B cell (primary cell): ENCODE measurements around the gene RTN4RL2. TPM values are rescaled to one million over a fixed set of nuclear protein-coding genes. Genes with fewer than 3 reads are reported as not detected.

Experiments used
- ATAC-seq: fragments of 200-7000 bp; cut with Tn5 transposase; one replicate; pipeline ENCODE4 v1.10.0; 2021; ENCODE audit warnings: low read depth, mild to moderate bottlenecking, moderate number of reproducible peaks, moderate library complexity
- CTCF ChIA-PET: fragments of 350-600 bp; sonication (Branson Sonifier 250); formaldehyde crosslinking; loops from one replicate; lab custom pipeline; 2021; ENCODE audit warnings: antibody characterized with exemption, inconsistent platforms; lab: Charles Lee
- POLR2A ChIA-PET: fragments of 350-600 bp; sonication (Branson Sonifier 250); formaldehyde crosslinking; loops from one replicate; lab custom pipeline; 2021; ENCODE audit warnings: antibody characterized with exemption; lab: Charles Lee
- DNase-seq: peaks from one replicate; pipeline ENCODE4 v3.0.0; 2013
- H2AFZ ChIP-seq: 2 replicates; pipeline ENCODE4 v1.6.1; 2012; ENCODE audit warnings: mild to moderate bottlenecking, low read depth, low read length; ENCODE audit not compliant: insufficient read depth, poor library complexity, severe bottlenecking
- H3K27ac ChIP-seq, 2 donors: 1 replicate in 1 of 2; 2 replicates in 1 of 2; pipeline ENCODE4 v1.5.1; 2012 to 2013; ENCODE audit warnings: low read length in 2 of 2, mild to moderate bottlenecking in 2 of 2, moderate library complexity in 1 of 2
- H3K27me3 ChIP-seq, 4 experiments: fragments of 200-600 bp in 1 of 4; sonication (generic) in 1 of 4; replicated peaks in 1 of 4; 1 replicate in 2 of 4; 2 replicates in 2 of 4; pipeline versions ENCODE4 v1.6.1 to v1.7.0; 2013 to 2016; ENCODE audit warnings: low read length in 3 of 4, mild to moderate bottlenecking in 2 of 4, mixed read lengths in 1 of 4, moderate library complexity in 1 of 4; ENCODE audit not compliant: insufficient read depth in 4 of 4, control insufficient read depth in 3 of 4; ENCODE audit errors: control extremely low read depth in 1 of 4
- H3K36me3 ChIP-seq, 2 experiments: replicated peaks in 1 of 2; 1 replicate in 1 of 2; 2 replicates in 1 of 2; pipeline versions ENCODE4 v1.6.1 to v1.7.1; 2013; ENCODE audit warnings: low read length in 1 of 2; ENCODE audit not compliant: insufficient read depth in 2 of 2, control insufficient read depth in 1 of 2; ENCODE audit errors: control extremely low read depth in 1 of 2, extremely low read depth in 1 of 2
- H3K4me1 ChIP-seq, 2 donors: fragments of 200-600 bp in 1 of 2; sonication (generic) in 1 of 2; 1 replicate in 1 of 2; 2 replicates in 1 of 2; pipeline versions ENCODE4 v1.5.1 to v1.6.1; 2013 to 2017; ENCODE audit warnings: low read length in 2 of 2; ENCODE audit not compliant: control insufficient read depth in 2 of 2, insufficient read depth in 2 of 2
- H3K4me2 ChIP-seq: replicated peaks from 2 replicates; pipeline ENCODE3; 2012; ENCODE audit warnings: mild to moderate bottlenecking, low read depth, low read length; ENCODE audit not compliant: poor library complexity, severe bottlenecking
- H3K4me3 ChIP-seq, 5 experiments: fragments of 200-600 bp in 1 of 5; sonication (generic) in 1 of 5; 1 replicate in 3 of 5; 2 replicates in 2 of 5; pipeline versions ENCODE4 v1.5.1 to v1.7.0; 2011 to 2016; ENCODE audit warnings: low read length in 4 of 5, mild to moderate bottlenecking in 4 of 5, low read depth in 2 of 5, control low read depth in 1 of 5, moderate library complexity in 1 of 5; ENCODE audit not compliant: insufficient read depth in 1 of 5; ENCODE audit errors: control extremely low read depth in 1 of 5, extremely low read depth in 1 of 5
- H3K79me2 ChIP-seq: fragments of 200-600 bp; sonication (generic); one replicate; pipeline ENCODE4 v1.6.0; 2016; ENCODE audit warnings: low read length; ENCODE audit not compliant: control insufficient read depth, insufficient read depth
- H3K9ac ChIP-seq: fragments of 200-600 bp; sonication (generic); 2 replicates; pipeline ENCODE4 v1.6.1; 2017; ENCODE audit warnings: mild to moderate bottlenecking, low read length, moderate library complexity
- H3K9me3 ChIP-seq, 3 donors: one replicate each; pipeline versions ENCODE4 v1.6.1 to v1.7.1; 2013; ENCODE audit warnings: low read length in 2 of 3; ENCODE audit not compliant: control insufficient read depth in 2 of 3, insufficient read depth in 1 of 3; ENCODE audit errors: control extremely low read depth in 1 of 3
- H4K20me1 ChIP-seq: 2 replicates; pipeline ENCODE4 v1.6.0; 2012; ENCODE audit warnings: mild to moderate bottlenecking, low read length; ENCODE audit not compliant: insufficient read depth, control insufficient read depth, poor library complexity, severe bottlenecking
- H3K27ac Mint-ChIP-seq: one replicate; pipeline ENCODE4 v1.8.0; 2021; ENCODE audit warnings: mixed read lengths
- H3K27me3 Mint-ChIP-seq: one replicate; pipeline ENCODE4 v1.8.0; 2021; ENCODE audit warnings: mixed read lengths
- H3K4me1 Mint-ChIP-seq: one replicate; pipeline ENCODE4 v1.8.0; 2021; ENCODE audit warnings: mixed read lengths
- H3K4me3 Mint-ChIP-seq: one replicate; pipeline ENCODE4 v1.8.0; 2021; ENCODE audit warnings: mixed read lengths
- H3K9me3 Mint-ChIP-seq: one replicate; pipeline ENCODE4 v1.8.0; 2022; ENCODE audit warnings: mixed read lengths; ENCODE audit not compliant: insufficient read depth
- CTCF ChIP-seq: fragments of 200-600 bp; IDR thresholded peaks from one replicate; pipeline ENCODE4 v1.8.0; 2022; ENCODE audit warnings: antibody characterized with exemption, mild to moderate bottlenecking
- EZH2 ChIP-seq: IDR thresholded peaks from 2 replicates; pipeline ENCODE4 v1.6.1; 2012; ENCODE audit warnings: borderline replicate concordance, low read depth, mild to moderate bottlenecking, moderate library complexity, low read length; ENCODE audit not compliant: insufficient read depth, poor library complexity, severe bottlenecking
- WGBS: methylation state at CpG from one replicate; pipeline ENCODE4 v1.1.5; 2013; ENCODE audit warnings: missing lambda C conversion rate; ENCODE audit not compliant: insufficient coverage; 5-methylcytosine and 5-hydroxymethylcytosine counted together
- intact Hi-C: fragments of 100-400 bp; cut with micrococcal nuclease; formaldehyde crosslinking; loops from one replicate; pipeline ENCODE4 v1.10.0; 2022
- polyA plus RNA-seq: library from polyadenylated mRNA; depleted of rRNA; stranded (reverse); fragments of >200 nt; gene quantifications from 2 replicates; pipeline ENCODE4 v1.2.3, GENCODE V29; 2012
- total RNA-seq, 2 donors: library from RNA; stranded (reverse); fragments of 120-200 nt in 1 of 2; gene quantifications; 1 replicate in 1 of 2; 2 replicates in 1 of 2; pipeline versions ENCODE4 v1.2.3 to v1.2.4, GENCODE V29; 2013 to 2022

RTN4RL2 gene
- total and polyA plus RNA-seq, 2 donors (not counting 1 experiment from before 2014, with no cell fraction given) = 0.12 to 0.13 TPM

DNA sequence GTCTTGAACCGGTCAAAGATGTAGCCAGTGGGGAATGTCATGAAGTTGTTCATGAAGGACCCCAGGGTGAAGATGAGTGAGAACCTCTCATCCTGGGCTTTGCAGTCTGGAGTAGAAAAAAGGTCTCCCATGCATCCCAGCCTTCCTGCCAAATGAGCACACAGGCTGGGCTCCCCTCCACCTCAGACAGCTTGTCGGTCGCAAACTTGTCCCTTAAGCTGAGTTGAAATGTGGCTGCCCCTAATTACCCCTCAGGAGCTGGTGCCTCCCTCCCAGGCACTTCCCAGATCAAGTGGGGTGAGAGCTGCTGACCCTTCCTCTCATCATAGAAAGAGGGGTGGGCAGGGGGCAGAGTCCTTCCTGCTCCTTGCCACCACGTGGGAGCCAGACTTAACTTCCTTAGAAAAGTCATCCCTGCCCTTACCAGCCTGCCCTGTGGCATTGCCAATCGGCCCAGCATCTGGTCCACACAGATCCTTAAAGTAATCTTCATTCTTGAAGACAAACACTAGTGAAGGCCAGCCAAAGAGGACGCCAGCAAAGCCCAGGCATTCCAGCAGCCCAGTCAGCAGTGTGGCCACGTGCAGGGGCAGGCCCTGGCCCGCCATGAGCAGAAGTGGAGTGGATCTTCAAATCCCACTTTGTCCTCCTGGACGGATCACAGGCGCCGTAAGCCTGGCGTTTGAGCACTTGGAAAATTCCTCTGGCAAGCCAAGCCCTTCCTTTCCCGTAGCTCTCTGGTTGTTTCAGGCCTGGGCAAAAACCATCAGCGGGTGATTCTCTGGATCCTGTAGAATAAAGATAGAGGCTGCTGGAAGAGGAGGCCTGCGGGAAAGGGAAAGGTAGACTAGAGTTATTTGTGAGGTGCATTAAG, 34.5 kb upstream of the RTN4RL2 start:
- TF ChIP-seq CTCF = no peak
- TF ChIP-seq EZH2 = no peak
- H3K79me2 ChIP-seq = peaks cover 10% of the 10 kb centered on the region
- peak overlapping the region; percentile 96 for H3K4me2 ChIP-seq
- Mint-ChIP-seq H3K27ac (peak overlapping the region; percentile 92), H3K4me1 (peaks cover 36% of the 10 kb centered on the region), H3K9me3 (no peaks in the 10 kb centered on the region), H3K27me3 (no peaks in the 10 kb centered on the region), H3K4me3 (peak overlapping the region; percentile 91)
- DNase-seq (no peak), ATAC-seq (no peak)
- H3K4me1 ChIP-seq = peaks cover 28 to 33% of the 10 kb centered on the region in 2 donors
- intact Hi-C loops = loop anchor here (2.0 to 5.0 kb wide), 2 partner anchors 31 to 89 kb away; partner anchors contain the start of genes P2RX3 and SSRP1
- POLR2A ChIA-PET = interaction anchor here (0.6 kb wide), 1 partner anchor 75 kb away, joined by 6 read pairs; no protein-coding TSS in a partner anchor
- CTCF ChIA-PET = interaction anchor here (1.3 to 4.2 kb wide), 2 partner anchors 32 to 118 kb away, joined by 3 to 22 read pairs; no protein-coding TSS in a partner anchor
- H3K9ac ChIP-seq = peak overlapping the region; percentile 80
- peaks cover 0 to 3% of the 10 kb centered on the region in 2 experiments for H3K36me3 ChIP-seq
- H3K4me3 ChIP-seq = peak overlapping the region in 4 of 5 experiments; percentile 32 to 90 (median 68)
- no peak overlapping the region for H3K27ac ChIP-seq
- H2AFZ ChIP-seq = peak overlapping the region; percentile 95
- peaks cover 0 to 4% (median 0%) of the 10 kb centered on the region in 3 donors for H3K9me3 ChIP-seq
- H3K27me3 ChIP-seq = no peaks in the 10 kb centered on the region
- H4K20me1 ChIP-seq = no peaks in the 10 kb centered on the region
- 55% methylated on average over 12 of the region's 15 CpGs for WGBS
